ENCODE results near the gene LZIC.

DNA sequence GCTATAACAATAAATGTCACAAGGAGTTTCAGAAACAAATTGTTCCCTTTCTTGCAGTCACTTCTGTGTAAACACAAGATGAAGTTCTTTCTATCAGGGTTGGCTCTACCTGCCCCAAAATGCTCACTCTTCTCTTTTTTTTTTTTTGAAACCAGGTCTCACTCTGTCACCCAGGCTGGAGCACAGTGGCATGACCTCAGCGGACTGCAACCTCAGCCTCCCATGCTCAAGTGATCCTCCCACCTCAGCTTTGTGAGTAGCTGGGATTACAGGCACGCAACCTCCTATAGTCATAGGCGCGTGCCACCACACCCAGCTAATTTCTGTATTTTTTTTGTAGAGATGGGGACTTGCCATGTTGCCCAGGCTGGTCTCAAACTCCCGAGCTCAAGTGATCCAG is 22.6 kb downstream of the LZIC start:
- no peak for TF ChIP-seq CREB1 (IDR thresholded peaks at IDR 0.05)
- TF ChIP-seq EZH2 (IDR thresholded peaks at IDR 0.05; ENCODE audit: low read depth, low read length, severe bottlenecking) = no peak
- TF ChIP-seq CTCF (IDR thresholded peaks at IDR 0.05; ENCODE audit: control extremely low read depth in 1 of 3, insufficient read depth in 1 of 3, low read depth in 1 of 3, low read length in 3 of 3) = no peak
- TF ChIP-seq SIX5 (IDR thresholded peaks at IDR 0.05; ENCODE audit: low read depth, low read length) = no peak
- no peak for TF ChIP-seq POLR2A (IDR thresholded peaks at IDR 0.05; ENCODE audit: control extremely low read depth in 1 of 2, low read depth in 2 of 2, low read length in 2 of 2)
